OCI-LY3 (cell line): Measurements from ENCODE around the gene USP27X.

ENCODE experiments used
- EZH2phosphoT487 ChIP-seq: fragments of 200-600 bp; shearing (Covaris generic); IDR thresholded peaks from 2 replicates; pipeline ENCODE4 v1.6.1; 2018; ENCODE audit warnings: antibody characterized with exemption, mixed run types, low read depth
- TF ChIP-seq, protein P1 (sequence below): fragments of 200-600, 300-600 bp; sonication (generic); IDR thresholded peaks from 2 replicates; pipeline ENCODE4 v1.5.1; 2014; ENCODE audit warnings: antibody characterized with exemption, low read length, low read depth

- TF ChIP-seq, protein P1, sequence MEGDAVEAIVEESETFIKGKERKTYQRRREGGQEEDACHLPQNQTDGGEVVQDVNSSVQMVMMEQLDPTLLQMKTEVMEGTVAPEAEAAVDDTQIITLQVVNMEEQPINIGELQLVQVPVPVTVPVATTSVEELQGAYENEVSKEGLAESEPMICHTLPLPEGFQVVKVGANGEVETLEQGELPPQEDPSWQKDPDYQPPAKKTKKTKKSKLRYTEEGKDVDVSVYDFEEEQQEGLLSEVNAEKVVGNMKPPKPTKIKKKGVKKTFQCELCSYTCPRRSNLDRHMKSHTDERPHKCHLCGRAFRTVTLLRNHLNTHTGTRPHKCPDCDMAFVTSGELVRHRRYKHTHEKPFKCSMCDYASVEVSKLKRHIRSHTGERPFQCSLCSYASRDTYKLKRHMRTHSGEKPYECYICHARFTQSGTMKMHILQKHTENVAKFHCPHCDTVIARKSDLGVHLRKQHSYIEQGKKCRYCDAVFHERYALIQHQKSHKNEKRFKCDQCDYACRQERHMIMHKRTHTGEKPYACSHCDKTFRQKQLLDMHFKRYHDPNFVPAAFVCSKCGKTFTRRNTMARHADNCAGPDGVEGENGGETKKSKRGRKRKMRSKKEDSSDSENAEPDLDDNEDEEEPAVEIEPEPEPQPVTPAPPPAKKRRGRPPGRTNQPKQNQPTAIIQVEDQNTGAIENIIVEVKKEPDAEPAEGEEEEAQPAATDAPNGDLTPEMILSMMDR, result no peak
- TF ChIP-seq EZH2phosphoT487, result no peak
These were observed 1.4 kb downstream of the USP27X start for GRCh38 chrX:49880668-49881067.
